ENCODE measurements around the gene TRIP13. TPM values are rescaled to one million over a fixed set of nuclear protein-coding genes. Genes with fewer than 3 reads are reported as not detected.

TRIP13 gene
- total and polyA plus RNA-seq, 10 of the 15 experiments (the other 5 are each of a cell fraction or from before 2014, with no cell fraction given), result 15.1 to 64.9 (median 32.2) TPM

GRCh38 chr5:868428-869135, 24.1 kb upstream of the TRIP13 start:
- DNase-seq (ENCODE audit: low read depth, low spot score) (no peak), ATAC-seq (no peak), FAIRE-seq (no peak)
- Histone ChIP-seq H3K79me2 (ENCODE audit: control insufficient read depth, insufficient read depth, low read length) (no peaks in the 10 kb centered on the region), H3K9ac (ENCODE audit: control insufficient read depth, insufficient read depth, low read length) (no peak overlapping the region), H4K20me1 (ENCODE audit: control insufficient read depth, insufficient read depth) (no peaks in the 10 kb centered on the region), H3K36me3 (ENCODE audit: control insufficient read depth in 2 of 2, insufficient read depth in 2 of 2, low read length in 1 of 2) (peaks cover 34 to 46% of the 10 kb centered on the region in 2 experiments), H3K9me3 (replicated peaks; ENCODE audit: control insufficient read depth, insufficient read depth, low read length) (no peaks in the 10 kb centered on the region), H3K4me1 (ENCODE audit: control insufficient read depth, insufficient read depth, low read length) (no peaks in the 10 kb centered on the region), H2AFZ (ENCODE audit: control insufficient read depth, low read depth, low read length) (no peak overlapping the region), H3K27me3 (replicated peaks in 1 of 2; ENCODE audit: control insufficient read depth in 2 of 2, insufficient read depth in 2 of 2, low read length in 1 of 2) (no peaks in the 10 kb centered on the region), H3K4me2 (ENCODE audit: control insufficient read depth, insufficient read depth) (no peak overlapping the region), H3K4me3 (no peak overlapping the region), H3K27ac (ENCODE audit: control insufficient read depth, insufficient read depth) (no peak overlapping the region)
- ChIA-PET RAD21 (ENCODE audit: unreplicated experiment) (no interaction called here), POLR2A (no interaction called here), CTCF (no interaction called here), SMC1A (ENCODE audit: uncharacterized antibody, unreplicated experiment) (no interaction called here)
- no TSS peak for BruUV-seq (replicated peaks)
- intact Hi-C loops (cut with micrococcal nuclease; ENCODE audit: unreplicated experiment) (no loop called here), in situ Hi-C loops (cut with MboI) (no loop called here)
- WGBS (ENCODE audit: insufficient coverage, insufficient replicate concordance, low lambda C conversion rate, missing lambda C conversion rate), result 95% methylated on average over 16 of the region's 16 CpGs
- TF ChIP-seq ASH2L (IDR thresholded peaks at IDR 0.05; ENCODE audit: borderline replicate concordance, low read depth), result no peak
- TF ChIP-seq FOS (IDR thresholded peaks at IDR 0.05; ENCODE audit: borderline replicate concordance, extremely low read depth, insufficient read length), result no peak
- no peak for TF ChIP-seq CEBPB (IDR thresholded peaks at IDR 0.05; ENCODE audit: borderline replicate concordance in 1 of 2, low read depth in 2 of 2, low read length in 2 of 2)
- TF ChIP-seq RELA (IDR thresholded peaks at IDR 0.05; ENCODE audit: borderline replicate concordance, partially characterized antibody), result no peak
- no peak for TF ChIP-seq NFYB (IDR thresholded peaks at IDR 0.05; ENCODE audit: insufficient read depth, low read depth, low read length)
- TF ChIP-seq, protein P1, sequence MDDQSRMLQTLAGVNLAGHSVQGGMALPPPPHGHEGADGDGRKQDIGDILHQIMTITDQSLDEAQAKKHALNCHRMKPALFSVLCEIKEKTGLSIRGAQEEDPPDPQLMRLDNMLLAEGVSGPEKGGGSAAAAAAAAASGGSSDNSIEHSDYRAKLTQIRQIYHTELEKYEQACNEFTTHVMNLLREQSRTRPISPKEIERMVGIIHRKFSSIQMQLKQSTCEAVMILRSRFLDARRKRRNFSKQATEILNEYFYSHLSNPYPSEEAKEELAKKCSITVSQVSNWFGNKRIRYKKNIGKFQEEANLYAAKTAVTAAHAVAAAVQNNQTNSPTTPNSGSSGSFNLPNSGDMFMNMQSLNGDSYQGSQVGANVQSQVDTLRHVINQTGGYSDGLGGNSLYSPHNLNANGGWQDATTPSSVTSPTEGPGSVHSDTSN (IDR thresholded peaks at IDR 0.05; ENCODE audit: insufficient replicate concordance, low read depth, low read length), result no peak
- TF ChIP-seq, protein P2, sequence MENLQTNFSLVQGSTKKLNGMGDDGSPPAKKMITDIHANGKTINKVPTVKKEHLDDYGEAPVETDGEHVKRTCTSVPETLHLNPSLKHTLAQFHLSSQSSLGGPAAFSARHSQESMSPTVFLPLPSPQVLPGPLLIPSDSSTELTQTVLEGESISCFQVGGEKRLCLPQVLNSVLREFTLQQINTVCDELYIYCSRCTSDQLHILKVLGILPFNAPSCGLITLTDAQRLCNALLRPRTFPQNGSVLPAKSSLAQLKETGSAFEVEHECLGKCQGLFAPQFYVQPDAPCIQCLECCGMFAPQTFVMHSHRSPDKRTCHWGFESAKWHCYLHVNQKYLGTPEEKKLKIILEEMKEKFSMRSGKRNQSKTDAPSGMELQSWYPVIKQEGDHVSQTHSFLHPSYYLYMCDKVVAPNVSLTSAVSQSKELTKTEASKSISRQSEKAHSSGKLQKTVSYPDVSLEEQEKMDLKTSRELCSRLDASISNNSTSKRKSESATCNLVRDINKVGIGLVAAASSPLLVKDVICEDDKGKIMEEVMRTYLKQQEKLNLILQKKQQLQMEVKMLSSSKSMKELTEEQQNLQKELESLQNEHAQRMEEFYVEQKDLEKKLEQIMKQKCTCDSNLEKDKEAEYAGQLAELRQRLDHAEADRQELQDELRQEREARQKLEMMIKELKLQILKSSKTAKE (IDR thresholded peaks at IDR 0.05; ENCODE audit: low read depth, poor library complexity, severe bottlenecking), result no peak
- no peak for TF ChIP-seq BHLHE40 (IDR thresholded peaks at IDR 0.05; ENCODE audit: borderline replicate concordance in 1 of 2, low read depth in 2 of 2, low read length in 1 of 2)
- TF ChIP-seq STAT1 (conservative IDR thresholded peaks at IDR 0.05), result no peak
- TF ChIP-seq GATAD2B (conservative IDR thresholded peaks at IDR 0.05; ENCODE audit: low read depth), result no peak
- TF ChIP-seq, protein P3, sequence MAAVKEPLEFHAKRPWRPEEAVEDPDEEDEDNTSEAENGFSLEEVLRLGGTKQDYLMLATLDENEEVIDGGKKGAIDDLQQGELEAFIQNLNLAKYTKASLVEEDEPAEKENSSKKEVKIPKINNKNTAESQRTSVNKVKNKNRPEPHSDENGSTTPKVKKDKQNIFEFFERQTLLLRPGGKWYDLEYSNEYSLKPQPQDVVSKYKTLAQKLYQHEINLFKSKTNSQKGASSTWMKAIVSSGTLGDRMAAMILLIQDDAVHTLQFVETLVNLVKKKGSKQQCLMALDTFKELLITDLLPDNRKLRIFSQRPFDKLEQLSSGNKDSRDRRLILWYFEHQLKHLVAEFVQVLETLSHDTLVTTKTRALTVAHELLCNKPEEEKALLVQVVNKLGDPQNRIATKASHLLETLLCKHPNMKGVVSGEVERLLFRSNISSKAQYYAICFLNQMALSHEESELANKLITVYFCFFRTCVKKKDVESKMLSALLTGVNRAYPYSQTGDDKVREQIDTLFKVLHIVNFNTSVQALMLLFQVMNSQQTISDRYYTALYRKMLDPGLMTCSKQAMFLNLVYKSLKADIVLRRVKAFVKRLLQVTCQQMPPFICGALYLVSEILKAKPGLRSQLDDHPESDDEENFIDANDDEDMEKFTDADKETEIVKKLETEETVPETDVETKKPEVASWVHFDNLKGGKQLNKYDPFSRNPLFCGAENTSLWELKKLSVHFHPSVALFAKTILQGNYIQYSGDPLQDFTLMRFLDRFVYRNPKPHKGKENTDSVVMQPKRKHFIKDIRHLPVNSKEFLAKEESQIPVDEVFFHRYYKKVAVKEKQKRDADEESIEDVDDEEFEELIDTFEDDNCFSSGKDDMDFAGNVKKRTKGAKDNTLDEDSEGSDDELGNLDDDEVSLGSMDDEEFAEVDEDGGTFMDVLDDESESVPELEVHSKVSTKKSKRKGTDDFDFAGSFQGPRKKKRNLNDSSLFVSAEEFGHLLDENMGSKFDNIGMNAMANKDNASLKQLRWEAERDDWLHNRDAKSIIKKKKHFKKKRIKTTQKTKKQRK (IDR thresholded peaks at IDR 0.05; ENCODE audit: low read depth, low read length), result no peak
- TF ChIP-seq CREB1 (IDR thresholded peaks at IDR 0.05; ENCODE audit: low read depth), result no peak

All from GM12878 (cell line).